Measurements from ENCODE around the gene MRS2.
A peak's percentile ranks its signal among the peaks of the same experiment; 100 is the strongest.

DNA sequence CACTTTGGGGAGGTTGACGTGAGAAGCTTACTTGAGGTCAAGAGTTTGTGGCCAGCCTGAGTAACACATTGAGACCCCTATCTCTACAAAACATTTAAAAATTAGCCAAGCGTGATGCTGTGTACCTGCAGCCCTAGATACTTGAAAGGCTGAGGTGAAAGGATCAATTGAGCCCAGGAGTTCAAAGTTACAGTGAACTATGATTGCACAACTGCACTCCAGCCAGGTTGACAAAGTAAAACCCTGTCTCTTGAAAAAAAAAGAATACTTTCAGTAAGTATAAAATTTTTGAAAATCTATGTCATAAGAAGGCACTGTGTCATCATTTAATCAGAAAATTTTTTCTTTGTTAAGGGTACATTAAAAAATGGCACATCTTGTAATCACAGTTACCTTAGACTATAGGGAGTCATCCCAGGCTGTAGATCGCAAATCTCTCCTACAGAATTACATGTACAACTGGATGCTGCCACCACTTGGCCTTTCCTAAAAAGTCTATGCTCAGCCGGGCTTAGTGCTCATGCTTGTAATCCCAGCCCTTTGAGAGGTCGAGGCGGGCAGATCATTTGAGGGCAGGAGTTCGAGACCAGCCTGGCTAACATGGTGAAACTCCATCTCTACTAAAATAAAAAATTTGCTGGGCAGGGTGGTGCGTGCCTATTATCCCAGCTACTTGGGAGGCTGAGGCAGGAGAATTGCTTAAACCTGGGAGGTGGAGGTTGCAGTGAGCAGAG lies 17.0 kb upstream of the MRS2 start:
- TF ChIP-seq, protein P1, sequence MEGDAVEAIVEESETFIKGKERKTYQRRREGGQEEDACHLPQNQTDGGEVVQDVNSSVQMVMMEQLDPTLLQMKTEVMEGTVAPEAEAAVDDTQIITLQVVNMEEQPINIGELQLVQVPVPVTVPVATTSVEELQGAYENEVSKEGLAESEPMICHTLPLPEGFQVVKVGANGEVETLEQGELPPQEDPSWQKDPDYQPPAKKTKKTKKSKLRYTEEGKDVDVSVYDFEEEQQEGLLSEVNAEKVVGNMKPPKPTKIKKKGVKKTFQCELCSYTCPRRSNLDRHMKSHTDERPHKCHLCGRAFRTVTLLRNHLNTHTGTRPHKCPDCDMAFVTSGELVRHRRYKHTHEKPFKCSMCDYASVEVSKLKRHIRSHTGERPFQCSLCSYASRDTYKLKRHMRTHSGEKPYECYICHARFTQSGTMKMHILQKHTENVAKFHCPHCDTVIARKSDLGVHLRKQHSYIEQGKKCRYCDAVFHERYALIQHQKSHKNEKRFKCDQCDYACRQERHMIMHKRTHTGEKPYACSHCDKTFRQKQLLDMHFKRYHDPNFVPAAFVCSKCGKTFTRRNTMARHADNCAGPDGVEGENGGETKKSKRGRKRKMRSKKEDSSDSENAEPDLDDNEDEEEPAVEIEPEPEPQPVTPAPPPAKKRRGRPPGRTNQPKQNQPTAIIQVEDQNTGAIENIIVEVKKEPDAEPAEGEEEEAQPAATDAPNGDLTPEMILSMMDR (IDR thresholded peaks at IDR 0.05): peak in 1 of 7 experiments; percentile 4
- no peak for TF ChIP-seq POLR2A (IDR thresholded peaks at IDR 0.05)
